ENCODE results near the gene GRK5. TPM values are rescaled to one million over a fixed set of nuclear protein-coding genes. Genes with fewer than 3 reads are reported as not detected.

GRK5 gene
- total RNA-seq, 1 experiment from 2014 or later, result 2.3 TPM

DNA sequence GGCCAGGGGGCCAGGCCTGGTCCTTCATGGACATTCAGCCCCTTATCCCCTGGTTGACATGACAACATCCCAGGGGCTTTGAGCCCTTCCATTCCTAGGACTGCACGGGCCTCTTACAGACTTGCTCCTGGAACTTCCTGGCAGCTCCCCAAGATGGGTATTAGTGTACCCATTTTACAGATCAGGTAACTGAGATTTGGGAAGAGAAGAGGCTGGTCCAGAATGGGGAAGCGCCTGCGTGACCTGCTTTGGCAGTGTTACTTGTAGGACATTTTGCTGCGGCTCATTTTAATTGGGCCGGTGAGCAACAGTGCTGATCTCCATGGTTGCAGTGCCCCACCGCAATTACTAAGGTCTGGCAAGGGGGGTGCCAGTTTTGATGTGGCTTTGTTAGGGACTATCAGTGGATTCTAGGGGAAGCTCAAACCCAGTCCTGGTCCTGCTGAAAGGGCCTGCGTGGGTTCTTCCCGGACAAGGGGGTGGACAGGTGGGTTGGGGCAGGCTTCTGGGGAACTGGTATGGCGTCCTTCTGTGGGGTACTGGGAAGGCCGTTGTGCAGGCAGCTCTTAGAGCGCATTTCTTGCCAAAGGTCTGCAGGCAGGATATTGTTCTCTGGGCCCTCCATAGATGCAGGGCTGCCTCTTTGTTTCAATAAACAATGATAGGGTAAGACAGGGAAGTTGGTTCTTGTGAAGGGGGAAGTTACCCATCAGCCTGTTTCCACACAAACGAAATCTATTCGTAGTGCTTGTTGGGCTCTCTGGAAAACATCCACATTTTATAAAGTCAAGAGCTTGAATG lies 197.5 kb downstream of the GRK5 start:
- Mint-ChIP-seq H3K4me1 (no peaks in the 10 kb centered on the region), H3K4me3 (no peak overlapping the region), H3K9me3 (no peaks in the 10 kb centered on the region), H3K36me3 (no peaks in the 10 kb centered on the region), H3K27me3 (ENCODE audit: low read depth) (no peaks in the 10 kb centered on the region), H3K27ac (no peak overlapping the region)
- DNase-seq (ENCODE audit: low spot score) (no peak), ATAC-seq (no peak)
- ChIA-PET POLR2A (interaction anchor here (0.6 kb wide), 1 partner anchor 228 kb away, joined by 3 read pairs; no protein-coding TSS in a partner anchor), CTCF (interaction anchor here (4.4 kb wide), 1 partner anchor 206 kb away, joined by 20 read pairs; no protein-coding TSS in a partner anchor)
- TF ChIP-seq, protein P1, sequence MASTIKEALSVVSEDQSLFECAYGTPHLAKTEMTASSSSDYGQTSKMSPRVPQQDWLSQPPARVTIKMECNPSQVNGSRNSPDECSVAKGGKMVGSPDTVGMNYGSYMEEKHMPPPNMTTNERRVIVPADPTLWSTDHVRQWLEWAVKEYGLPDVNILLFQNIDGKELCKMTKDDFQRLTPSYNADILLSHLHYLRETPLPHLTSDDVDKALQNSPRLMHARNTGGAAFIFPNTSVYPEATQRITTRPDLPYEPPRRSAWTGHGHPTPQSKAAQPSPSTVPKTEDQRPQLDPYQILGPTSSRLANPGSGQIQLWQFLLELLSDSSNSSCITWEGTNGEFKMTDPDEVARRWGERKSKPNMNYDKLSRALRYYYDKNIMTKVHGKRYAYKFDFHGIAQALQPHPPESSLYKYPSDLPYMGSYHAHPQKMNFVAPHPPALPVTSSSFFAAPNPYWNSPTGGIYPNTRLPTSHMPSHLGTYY (CRISPR knock-in tag; IDR thresholded peaks at IDR 0.05), result no peak
- TF ChIP-seq GTF2I (CRISPR knock-in tag; conservative IDR thresholded peaks at IDR 0.05), result peak; percentile 72; the same call in 1 of the 2 replicates
- TF ChIP-seq FOXK1 (CRISPR knock-in tag; IDR thresholded peaks at IDR 0.05), result no peak

- no peaks in the 10 kb centered on the region for H3K36me3 Mint-ChIP-seq
- CTCF ChIA-PET, result interaction anchor here (1.3 to 4.4 kb wide), 2 partner anchors 84 to 207 kb away, joined by 4 to 20 read pairs; no protein-coding TSS in a partner anchor
- no peak overlapping the region for H3K4me3 Mint-ChIP-seq
- no peaks in the 10 kb centered on the region for H3K27me3 Mint-ChIP-seq (ENCODE audit: low read depth)
- POLR2A ChIA-PET, result interaction anchor here (0.6 kb wide), 1 partner anchor 228 kb away, joined by 3 read pairs; no protein-coding TSS in a partner anchor
- DNase-seq (ENCODE audit: low spot score) (no peak), ATAC-seq (no peak)
- H3K9me3 Mint-ChIP-seq, result no peaks in the 10 kb centered on the region
- H3K27ac Mint-ChIP-seq, result no peak overlapping the region
- no peaks in the 10 kb centered on the region for H3K4me1 Mint-ChIP-seq
- TF ChIP-seq NR3C1 (CRISPR knock-in tag; conservative IDR thresholded peaks at IDR 0.05; ENCODE audit: low read depth) (no peak), JUN (CRISPR knock-in tag; IDR thresholded peaks at IDR 0.05) (no peak), TEAD1 (CRISPR knock-in tag; IDR thresholded peaks at IDR 0.05) (no peak), PREB (CRISPR knock-in tag; IDR thresholded peaks at IDR 0.05; ENCODE audit: borderline replicate concordance) (no peak), E2F1 (CRISPR knock-in tag; IDR thresholded peaks at IDR 0.05) (no peak), NFYB (CRISPR knock-in tag; conservative IDR thresholded peaks at IDR 0.05; ENCODE audit: low read depth) (no peak), ZNF423 (CRISPR knock-in tag; IDR thresholded peaks at IDR 0.05) (no peak), ZNF512 (CRISPR knock-in tag; IDR thresholded peaks at IDR 0.05; ENCODE audit: borderline replicate concordance) (no peak), ZNF219 (CRISPR knock-in tag; IDR thresholded peaks at IDR 0.05; ENCODE audit: borderline replicate concordance) (no peak), TCF7 (CRISPR knock-in tag; IDR thresholded peaks at IDR 0.05; ENCODE audit: low read depth) (no peak), MXD4 (CRISPR knock-in tag; IDR thresholded peaks at IDR 0.05; ENCODE audit: borderline replicate concordance) (no peak), FOXK1 (CRISPR knock-in tag; IDR thresholded peaks at IDR 0.05) (no peak), AFF4 (CRISPR knock-in tag; IDR thresholded peaks at IDR 0.05; ENCODE audit: borderline replicate concordance) (no peak)
- TF ChIP-seq, protein P2, sequence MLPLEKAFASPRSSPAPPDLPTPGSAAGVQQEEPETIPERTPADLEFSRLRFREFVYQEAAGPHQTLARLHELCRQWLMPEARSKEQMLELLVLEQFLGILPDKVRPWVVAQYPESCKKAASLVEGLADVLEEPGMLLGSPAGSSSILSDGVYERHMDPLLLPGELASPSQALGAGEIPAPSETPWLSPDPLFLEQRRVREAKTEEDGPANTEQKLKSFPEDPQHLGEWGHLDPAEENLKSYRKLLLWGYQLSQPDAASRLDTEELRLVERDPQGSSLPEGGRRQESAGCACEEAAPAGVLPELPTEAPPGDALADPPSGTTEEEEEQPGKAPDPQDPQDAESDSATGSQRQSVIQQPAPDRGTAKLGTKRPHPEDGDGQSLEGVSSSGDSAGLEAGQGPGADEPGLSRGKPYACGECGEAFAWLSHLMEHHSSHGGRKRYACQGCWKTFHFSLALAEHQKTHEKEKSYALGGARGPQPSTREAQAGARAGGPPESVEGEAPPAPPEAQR (CRISPR knock-in tag; IDR thresholded peaks at IDR 0.05), result no peak
- TF ChIP-seq, protein P3, sequence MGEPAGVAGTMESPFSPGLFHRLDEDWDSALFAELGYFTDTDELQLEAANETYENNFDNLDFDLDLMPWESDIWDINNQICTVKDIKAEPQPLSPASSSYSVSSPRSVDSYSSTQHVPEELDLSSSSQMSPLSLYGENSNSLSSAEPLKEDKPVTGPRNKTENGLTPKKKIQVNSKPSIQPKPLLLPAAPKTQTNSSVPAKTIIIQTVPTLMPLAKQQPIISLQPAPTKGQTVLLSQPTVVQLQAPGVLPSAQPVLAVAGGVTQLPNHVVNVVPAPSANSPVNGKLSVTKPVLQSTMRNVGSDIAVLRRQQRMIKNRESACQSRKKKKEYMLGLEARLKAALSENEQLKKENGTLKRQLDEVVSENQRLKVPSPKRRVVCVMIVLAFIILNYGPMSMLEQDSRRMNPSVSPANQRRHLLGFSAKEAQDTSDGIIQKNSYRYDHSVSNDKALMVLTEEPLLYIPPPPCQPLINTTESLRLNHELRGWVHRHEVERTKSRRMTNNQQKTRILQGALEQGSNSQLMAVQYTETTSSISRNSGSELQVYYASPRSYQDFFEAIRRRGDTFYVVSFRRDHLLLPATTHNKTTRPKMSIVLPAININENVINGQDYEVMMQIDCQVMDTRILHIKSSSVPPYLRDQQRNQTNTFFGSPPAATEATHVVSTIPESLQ (CRISPR knock-in tag; IDR thresholded peaks at IDR 0.05), result no peak
- TF ChIP-seq, protein P4, sequence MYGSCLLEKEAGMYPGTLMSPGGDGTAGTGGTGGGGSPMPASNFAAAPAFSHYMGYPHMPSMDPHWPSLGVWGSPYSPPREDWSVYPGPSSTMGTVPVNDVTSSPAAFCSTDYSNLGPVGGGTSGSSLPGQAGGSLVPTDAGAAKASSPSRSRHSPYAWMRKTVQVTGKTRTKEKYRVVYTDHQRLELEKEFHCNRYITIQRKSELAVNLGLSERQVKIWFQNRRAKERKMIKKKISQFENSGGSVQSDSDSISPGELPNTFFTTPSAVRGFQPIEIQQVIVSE (CRISPR knock-in tag; IDR thresholded peaks at IDR 0.05; ENCODE audit: borderline replicate concordance), result no peak
Measured at GRCh38 chr10:119405520-119405807, 198.1 kb downstream of the GRK5 start.
